ENCODE data around the gene RFTN1.

RFTN1 gene

DNA sequence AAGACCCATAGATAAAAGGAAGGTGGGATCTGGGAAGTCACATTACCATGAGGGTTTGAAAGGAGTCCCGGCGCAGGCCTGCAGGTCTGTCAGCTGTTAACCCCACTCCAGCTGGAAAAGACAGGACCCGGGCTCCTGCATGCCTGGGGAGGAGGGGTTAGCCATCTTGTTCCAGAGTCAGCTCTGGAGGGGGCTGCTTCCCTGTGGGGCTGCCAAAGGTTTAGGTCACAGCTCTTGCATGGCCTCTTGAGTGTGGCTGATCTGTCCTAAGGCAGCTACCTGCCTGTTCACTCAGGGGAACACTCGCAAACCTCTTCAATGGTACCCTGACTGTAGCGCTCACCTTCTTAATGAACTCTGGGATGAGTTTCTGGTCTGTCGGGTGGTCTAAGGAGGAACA lies 104.5 kb downstream of the RFTN1 start:
- CTCF ChIA-PET: no interaction called here
- H3K27ac Mint-ChIP-seq: peak overlapping the region; percentile 34
- no peak overlapping the region for H3K4me3 Mint-ChIP-seq

DNA sequence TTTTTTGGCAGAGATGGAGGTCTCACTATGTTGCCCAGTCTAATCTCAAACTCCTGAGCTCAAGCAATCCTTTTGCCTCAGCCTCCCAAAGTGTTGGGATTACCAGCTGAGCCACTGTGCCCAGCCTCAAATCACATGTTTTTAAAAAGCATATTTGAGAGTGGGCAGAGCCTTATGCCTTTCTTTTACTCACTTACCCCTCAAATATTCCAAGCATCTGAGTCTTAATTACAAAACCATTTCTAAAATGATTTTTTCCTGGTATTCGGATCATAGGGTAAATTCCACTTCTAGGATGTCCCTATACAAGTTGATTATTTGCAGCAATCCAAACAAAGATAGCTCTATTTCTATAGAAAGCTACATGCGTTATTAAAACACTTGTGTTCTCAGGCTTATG lies 106.1 kb downstream of the RFTN1 start:
- Mint-ChIP-seq H3K4me3 (no peak overlapping the region), H3K27me3 (no peaks in the 10 kb centered on the region), H3K27ac (no peak overlapping the region), H3K36me3 (peaks cover 24% of the 10 kb centered on the region), H3K9me3 (no peaks in the 10 kb centered on the region), H3K4me1 (no peaks in the 10 kb centered on the region)
- DNase-seq: no peak
- CTCF ChIA-PET: no interaction called here

More for the DNA sequence above, 104.5 kb downstream of the RFTN1 start:
- Mint-ChIP-seq H3K4me1 (no peaks in the 10 kb centered on the region), H3K27me3 (no peaks in the 10 kb centered on the region), H3K36me3 (peaks cover 20% of the 10 kb centered on the region), H3K9me3 (no peaks in the 10 kb centered on the region)
- DNase-seq: no peak

GRCh38 chr3:16406579-16406978 lies 106.9 kb downstream of the RFTN1 start:
- CTCF ChIA-PET: no interaction called here
- Mint-ChIP-seq H3K36me3 (peaks cover 30% of the 10 kb centered on the region), H3K27ac (peak overlapping the region; percentile 33), H3K4me1 (no peaks in the 10 kb centered on the region), H3K27me3 (no peaks in the 10 kb centered on the region), H3K9me3 (no peaks in the 10 kb centered on the region), H3K4me3 (no peak overlapping the region)
- no peak for DNase-seq

DNA sequence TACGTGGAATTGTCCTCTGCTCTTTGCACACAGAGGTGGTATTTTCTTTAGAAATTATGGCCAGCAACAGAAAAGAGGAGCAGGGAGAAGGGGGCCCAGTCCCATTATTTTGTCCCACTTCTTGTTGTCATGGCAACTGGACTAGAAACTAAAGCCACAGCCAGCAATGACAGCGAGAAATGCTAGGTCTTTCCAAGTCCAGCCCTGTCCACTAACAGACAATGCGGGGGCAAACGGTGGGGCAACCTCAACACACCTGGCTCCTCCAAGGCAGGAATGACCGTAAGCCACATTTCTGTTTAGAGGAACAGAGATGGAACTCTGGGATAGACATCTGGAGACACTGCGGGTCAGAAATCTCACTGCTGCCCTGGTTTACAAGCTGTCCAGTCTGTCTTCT lies 107.3 kb downstream of the RFTN1 start:
- DNase-seq: no peak
- H3K27me3 Mint-ChIP-seq: no peaks in the 10 kb centered on the region
- peaks cover 34% of the 10 kb centered on the region for H3K36me3 Mint-ChIP-seq
- no peak overlapping the region for H3K27ac Mint-ChIP-seq
- no peaks in the 10 kb centered on the region for H3K4me1 Mint-ChIP-seq
- H3K4me3 Mint-ChIP-seq: no peak overlapping the region
- CTCF ChIA-PET: no interaction called here
- H3K9me3 Mint-ChIP-seq: no peaks in the 10 kb centered on the region

GRCh38 chr3:16404349-16404895 lies 109.1 kb downstream of the RFTN1 start:
- peak; percentile 27 for DNase-seq
- no peaks in the 10 kb centered on the region for H3K9me3 Mint-ChIP-seq
- peaks cover 40% of the 10 kb centered on the region for H3K36me3 Mint-ChIP-seq
- no peak overlapping the region for H3K27ac Mint-ChIP-seq
- no peaks in the 10 kb centered on the region for H3K27me3 Mint-ChIP-seq
- peaks cover 3% of the 10 kb centered on the region for H3K4me1 Mint-ChIP-seq
- CTCF ChIA-PET: interaction anchor here (0.6 kb wide), 1 partner anchor 772 kb away, joined by 3 read pairs; no protein-coding TSS in a partner anchor
- H3K4me3 Mint-ChIP-seq: no peak overlapping the region

GRCh38 chr3:16402451-16402850 lies 111.0 kb downstream of the RFTN1 start:
- H3K36me3 Mint-ChIP-seq: peaks cover 34% of the 10 kb centered on the region
- no peak overlapping the region for H3K27ac Mint-ChIP-seq
- CTCF ChIA-PET: no interaction called here
- H3K9me3 Mint-ChIP-seq: no peaks in the 10 kb centered on the region
- no peak overlapping the region for H3K4me3 Mint-ChIP-seq
- H3K27me3 Mint-ChIP-seq: no peaks in the 10 kb centered on the region
- H3K4me1 Mint-ChIP-seq: peaks cover 5% of the 10 kb centered on the region
- DNase-seq: no peak

- DNase-seq: no peak
- H3K27ac Mint-ChIP-seq: no peak overlapping the region
- peaks cover 5% of the 10 kb centered on the region for H3K4me1 Mint-ChIP-seq
- peaks cover 41% of the 10 kb centered on the region for H3K36me3 Mint-ChIP-seq
- no peak overlapping the region for H3K4me3 Mint-ChIP-seq
- H3K27me3 Mint-ChIP-seq: no peaks in the 10 kb centered on the region
- CTCF ChIA-PET: no interaction called here
- H3K9me3 Mint-ChIP-seq: no peaks in the 10 kb centered on the region
Observed at GRCh38 chr3:16401273-16401672, 112.2 kb downstream of the RFTN1 start.

DNA sequence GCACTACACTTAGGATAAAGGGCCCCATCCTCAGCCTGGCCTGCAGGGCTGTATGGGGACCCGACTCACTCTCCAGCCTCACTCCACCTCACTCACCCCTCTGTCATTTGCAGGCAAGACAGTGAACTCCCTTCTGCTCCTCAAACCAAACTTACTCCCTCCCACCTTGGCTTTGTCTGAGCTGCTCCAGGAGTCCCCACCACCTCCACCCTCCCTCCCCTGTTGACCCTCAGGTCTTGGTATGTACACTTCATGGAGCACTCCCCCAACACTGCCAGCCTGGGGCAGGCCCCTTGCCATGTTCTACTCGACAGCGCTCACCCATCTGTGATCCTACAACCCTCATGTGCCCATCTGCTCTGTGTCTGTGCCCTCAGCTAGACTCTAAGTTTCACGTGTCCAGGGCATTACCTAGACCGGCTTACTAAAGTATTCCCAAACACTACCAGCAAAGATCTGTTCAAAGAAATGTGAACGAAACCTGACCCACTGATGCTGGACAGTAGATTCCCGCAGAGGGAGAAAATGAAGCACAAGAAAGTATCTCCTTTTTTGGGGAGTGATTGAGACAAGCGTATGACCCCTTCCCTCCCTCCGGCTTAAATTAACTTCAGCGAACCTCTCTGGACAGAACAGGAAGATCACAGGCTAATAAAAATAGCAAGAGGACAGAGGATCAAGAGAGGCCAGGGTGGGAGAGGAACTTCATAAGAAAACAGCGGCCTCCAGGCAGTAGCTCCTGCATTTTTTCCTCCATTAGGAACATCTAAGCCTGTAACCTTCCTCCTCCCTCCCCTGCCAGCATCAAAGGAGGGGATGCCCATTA lies 113.2 kb downstream of the RFTN1 start:
- Mint-ChIP-seq H3K27me3 (no peaks in the 10 kb centered on the region), H3K4me3 (no peak overlapping the region), H3K27ac (no peak overlapping the region), H3K36me3 (peaks cover 44% of the 10 kb centered on the region), H3K9me3 (no peaks in the 10 kb centered on the region), H3K4me1 (peaks cover 5% of the 10 kb centered on the region)
- CTCF ChIA-PET: no interaction called here
- no peak for DNase-seq

GRCh38 chr3:16399473-16399872 lies 114.0 kb downstream of the RFTN1 start:
- CTCF ChIA-PET: no interaction called here
- H3K4me3 Mint-ChIP-seq: no peak overlapping the region

DNA sequence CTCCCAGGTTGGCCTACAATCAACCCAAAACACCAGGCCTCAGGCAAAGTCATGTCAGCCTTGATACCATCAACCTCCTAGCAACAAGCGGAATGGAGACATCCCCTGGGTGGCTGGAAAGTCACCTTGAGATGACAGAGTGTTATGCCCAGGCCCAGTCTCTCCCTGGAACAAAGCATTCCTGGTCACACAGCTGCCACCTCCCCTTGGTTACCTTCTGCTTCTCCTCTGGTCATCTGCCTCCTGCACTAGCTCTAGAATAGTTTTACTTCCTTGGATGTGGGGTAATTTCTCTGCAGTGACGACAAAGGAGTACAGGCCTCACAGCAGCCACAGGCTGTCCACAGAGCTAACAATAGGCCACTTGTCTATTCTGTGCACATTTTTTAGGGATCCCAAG lies 114.9 kb downstream of the RFTN1 start:
- H3K36me3 Mint-ChIP-seq: peaks cover 46% of the 10 kb centered on the region
- no peak overlapping the region for H3K27ac Mint-ChIP-seq
- DNase-seq: no peak

More at GRCh38 chr3:16399473-16399872, 114.0 kb downstream of the RFTN1 start:
- Mint-ChIP-seq H3K36me3 (peaks cover 45% of the 10 kb centered on the region), H3K4me1 (peaks cover 7% of the 10 kb centered on the region), H3K27ac (no peak overlapping the region), H3K9me3 (no peaks in the 10 kb centered on the region), H3K27me3 (no peaks in the 10 kb centered on the region)
- no peak for DNase-seq

DNA sequence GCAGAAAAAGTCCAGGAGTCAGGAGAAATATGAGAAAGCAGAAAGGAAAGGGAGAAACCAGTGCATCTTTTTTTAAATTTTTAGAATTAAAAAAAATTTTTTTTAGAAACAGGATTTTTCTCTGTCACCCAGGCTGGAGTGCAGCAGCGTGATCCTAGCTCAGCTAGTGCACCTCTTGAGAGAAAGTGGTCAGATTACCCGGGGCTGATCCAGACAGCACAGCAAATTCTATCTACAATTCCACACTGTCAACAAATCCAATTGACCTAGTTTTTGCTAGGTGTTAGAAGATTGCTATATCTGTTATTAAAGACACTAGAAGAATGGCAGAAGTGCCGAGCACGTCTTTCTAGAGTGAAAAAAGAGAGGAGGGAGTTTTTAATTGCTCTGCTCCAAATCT lies 117.3 kb downstream of the RFTN1 start:
- CTCF ChIA-PET: no interaction called here
- peaks cover 2% of the 10 kb centered on the region for H3K9me3 Mint-ChIP-seq
- H3K4me3 Mint-ChIP-seq: no peak overlapping the region
- H3K27me3 Mint-ChIP-seq: no peaks in the 10 kb centered on the region
- no peak for DNase-seq
- H3K36me3 Mint-ChIP-seq: peaks cover 44% of the 10 kb centered on the region
- peaks cover 7% of the 10 kb centered on the region for H3K4me1 Mint-ChIP-seq
- H3K27ac Mint-ChIP-seq: no peak overlapping the region

More for the DNA sequence above, 114.9 kb downstream of the RFTN1 start:
- CTCF ChIA-PET: no interaction called here
- Mint-ChIP-seq H3K27me3 (no peaks in the 10 kb centered on the region), H3K9me3 (no peaks in the 10 kb centered on the region), H3K4me3 (no peak overlapping the region), H3K4me1 (peaks cover 7% of the 10 kb centered on the region)

- Mint-ChIP-seq H3K4me1 (peaks cover 7% of the 10 kb centered on the region), H3K27me3 (no peaks in the 10 kb centered on the region)
Observed at GRCh38 chr3:16395212-16395611, 118.3 kb downstream of the RFTN1 start.

DNA sequence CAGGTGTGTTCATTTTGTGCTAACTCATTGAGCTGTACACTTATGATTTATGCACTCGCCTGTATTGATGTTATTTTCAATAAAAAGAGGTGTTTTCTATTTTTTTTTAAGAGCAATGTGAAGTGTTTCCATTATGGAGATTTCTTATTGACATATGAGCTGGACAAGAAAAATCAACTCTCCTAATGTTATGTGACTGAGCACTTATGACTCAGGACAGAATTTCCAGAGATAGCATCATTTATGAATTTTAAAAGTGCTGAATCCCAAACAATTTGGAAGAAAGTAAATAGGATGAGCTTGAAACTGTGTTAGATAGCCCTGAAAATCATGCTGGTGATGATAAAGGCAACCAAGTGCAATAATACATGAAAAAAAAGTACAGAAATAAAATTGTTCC lies 118.9 kb downstream of the RFTN1 start:
- Mint-ChIP-seq H3K9me3 (peaks cover 2% of the 10 kb centered on the region), H3K36me3 (peaks cover 46% of the 10 kb centered on the region)

More at GRCh38 chr3:16395212-16395611, 118.3 kb downstream of the RFTN1 start:
- Mint-ChIP-seq H3K27ac (no peak overlapping the region), H3K9me3 (peaks cover 2% of the 10 kb centered on the region), H3K36me3 (peaks cover 43% of the 10 kb centered on the region), H3K4me3 (no peak overlapping the region)
- CTCF ChIA-PET: interaction anchor here (1.0 kb wide), 1 partner anchor 134 kb away, joined by 3 read pairs; no protein-coding TSS in a partner anchor
- DNase-seq: no peak

DNA sequence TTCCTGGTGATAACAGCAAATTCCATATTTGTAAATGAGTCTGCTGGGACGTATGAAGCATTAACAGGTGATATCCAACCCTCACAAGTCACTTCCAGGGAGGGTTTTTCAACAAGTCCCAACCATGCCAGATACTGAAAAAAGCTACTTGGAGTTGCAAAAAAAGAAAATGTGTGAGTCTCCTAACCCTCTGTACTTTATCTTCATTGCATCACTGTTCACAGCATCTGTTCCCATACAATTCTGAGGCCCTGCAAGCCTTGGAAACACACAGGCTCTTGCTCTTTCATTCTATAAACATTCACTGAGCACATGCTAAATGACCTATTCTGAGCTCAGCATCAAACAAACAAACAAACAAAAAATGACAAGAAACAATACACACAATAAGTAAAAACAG lies 120.8 kb downstream of the RFTN1 start:
- no peaks in the 10 kb centered on the region for H3K27me3 Mint-ChIP-seq
- peaks cover 56% of the 10 kb centered on the region for H3K36me3 Mint-ChIP-seq
- H3K4me3 Mint-ChIP-seq: no peak overlapping the region
- H3K4me1 Mint-ChIP-seq: peaks cover 7% of the 10 kb centered on the region
- peaks cover 2% of the 10 kb centered on the region for H3K9me3 Mint-ChIP-seq
- H3K27ac Mint-ChIP-seq: no peak overlapping the region
- no peak for DNase-seq
- CTCF ChIA-PET: interaction anchor here (0.8 kb wide), 1 partner anchor 157 kb away, joined by 3 read pairs; no protein-coding TSS in a partner anchor

More for the DNA sequence above, 118.9 kb downstream of the RFTN1 start:
- H3K4me3 Mint-ChIP-seq: no peak overlapping the region
- H3K27ac Mint-ChIP-seq: no peak overlapping the region
- CTCF ChIA-PET: interaction anchor here (1.0 kb wide), 1 partner anchor 135 kb away, joined by 3 read pairs; no protein-coding TSS in a partner anchor
- H3K4me1 Mint-ChIP-seq: peaks cover 5% of the 10 kb centered on the region
- H3K27me3 Mint-ChIP-seq: no peaks in the 10 kb centered on the region
- DNase-seq: no peak

DNA sequence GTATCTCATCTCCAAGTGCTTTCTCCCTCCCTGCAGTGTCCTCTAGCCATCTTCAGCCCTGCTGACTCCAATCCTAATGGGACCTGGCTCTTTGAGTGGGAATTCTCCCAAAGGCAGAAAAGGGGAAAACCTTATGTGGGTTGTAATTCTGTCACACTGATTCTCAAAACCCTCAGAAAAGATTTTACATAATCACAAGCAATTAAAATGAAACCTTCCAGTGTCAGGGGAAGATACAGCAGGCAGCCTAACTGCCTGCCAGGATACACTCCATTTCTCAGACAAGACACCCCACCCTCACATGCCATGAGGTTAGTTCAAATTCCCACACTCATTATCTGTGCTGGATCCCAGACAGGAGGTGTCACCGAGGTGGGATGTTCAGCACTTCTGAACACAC lies 121.4 kb downstream of the RFTN1 start:
- H3K27me3 Mint-ChIP-seq: no peaks in the 10 kb centered on the region
- H3K4me3 Mint-ChIP-seq: no peak overlapping the region
- peaks cover 12% of the 10 kb centered on the region for H3K4me1 Mint-ChIP-seq
- H3K9me3 Mint-ChIP-seq: peaks cover 2% of the 10 kb centered on the region
- CTCF ChIA-PET: interaction anchor here (0.7 kb wide), 1 partner anchor 153 kb away, joined by 3 read pairs; no protein-coding TSS in a partner anchor
- DNase-seq: no peak
- H3K27ac Mint-ChIP-seq: no peak overlapping the region
- H3K36me3 Mint-ChIP-seq: peaks cover 57% of the 10 kb centered on the region
